SU-DHL-6 (cell line): ENCODE data around the gene COG7.
A peak's percentile ranks its signal among the peaks of the same experiment; 100 is the strongest.

Experiments used
- CTCF ChIP-seq: fragments of 200-600 bp; sonication (generic); IDR thresholded peaks from one replicate; pipeline ENCODE4 v1.5.1; 2017; ENCODE audit warnings: antibody characterized with exemption, mild to moderate bottlenecking, low read length, moderate library complexity; ENCODE audit not compliant: insufficient read depth, poor library complexity, severe bottlenecking
- EZH2phosphoT487 ChIP-seq: fragments of 200-600 bp; sonication (generic), shearing (Covaris generic); conservative IDR thresholded peaks from 2 replicates; pipeline ENCODE4 v1.6.1; 2018; ENCODE audit warnings: mild to moderate bottlenecking, antibody characterized with exemption, low read length, moderate library complexity, mixed read lengths

- TF ChIP-seq CTCF = peak; percentile 16
- TF ChIP-seq EZH2phosphoT487 = no peak
Measured at GRCh38 chr16:23371368-23371767, 81.6 kb downstream of the COG7 start.
